Stimulated activated CD4-positive, alpha-beta T cell treated with anti-CD3 and anti-CD28 coated beads, Interleukin-4, amount 100 ng/mL, for 48 hours (primary cell): ENCODE data around the gene STOX1.
"Not testable (repeated sequence)": the region's sequence is repeated elsewhere in the genome, so short reads cannot be mapped to it uniquely, and the experiment has no call there.

Experiments
- DNase-seq, 2 donors: peaks; one replicate each; pipeline ENCODE4 v3.0.0-alpha.2; 2020; ENCODE audit warnings: low read depth in 2 of 2

Gene STOX1

GRCh38 chr10:68878496-68878895 is 51.2 kb downstream of the STOX1 start:
- no peak for DNase-seq

GRCh38 chr10:68879628-68880027 is 52.3 kb downstream of the STOX1 start:
- no peak for DNase-seq

- DNase-seq: no peak
Observed at GRCh38 chr10:68880181-68880580, 52.9 kb downstream of the STOX1 start.

- DNase-seq: no peak
Observed at GRCh38 chr10:68895041-68895440, 67.7 kb downstream of the STOX1 start.

- peak in 1 of 2 donors; percentile 14 for DNase-seq
Observed at GRCh38 chr10:68897336-68897741, 70.0 kb downstream of the STOX1 start.

GRCh38 chr10:68899186-68899745 is 71.9 kb downstream of the STOX1 start:
- DNase-seq: no peak

- no peak for DNase-seq
Observed at GRCh38 chr10:68900427-68901104, 73.2 kb downstream of the STOX1 start.

GRCh38 chr10:68901105-68901927 is 74.0 kb downstream of the STOX1 start, which contains the start of gene DDX50:
TSS of gene DDX50 (plus strand) at chr10:68901315. CDS start at chr10:68901385, 70 bp downstream.
- DNase-seq: peak; percentile 93 to 94

- DNase-seq: no peak
Observed at GRCh38 chr10:68902382-68902781, 75.1 kb downstream of the STOX1 start.

- no peak for DNase-seq
Observed at GRCh38 chr10:68924593-68924992, 97.3 kb downstream of the STOX1 start.

GRCh38 chr10:68925489-68925888 is 98.2 kb downstream of the STOX1 start:
- DNase-seq: no peak

- DNase-seq: not testable (repeated sequence)
Observed at GRCh38 chr10:68929157-68929556, 101.8 kb downstream of the STOX1 start.

GRCh38 chr10:68929888-68930287 is 102.6 kb downstream of the STOX1 start:
- DNase-seq: not testable (repeated sequence)

GRCh38 chr10:68932860-68933259 is 105.5 kb downstream of the STOX1 start:
- not testable (repeated sequence) for DNase-seq

- DNase-seq: no peak
Observed at GRCh38 chr10:68934994-68935393, 107.7 kb downstream of the STOX1 start.

GRCh38 chr10:68938117-68938516 is 110.8 kb downstream of the STOX1 start:
- DNase-seq: no peak

- no peak for DNase-seq
Observed at GRCh38 chr10:68938884-68939283, 111.6 kb downstream of the STOX1 start.

- not testable (repeated sequence) for DNase-seq
Observed at GRCh38 chr10:68940917-68941316, 113.6 kb downstream of the STOX1 start.
